Neuronal stem cell (in vitro differentiated cells): ENCODE data around the gene CCDC93.
A peak's percentile ranks its signal among the peaks of the same experiment; 100 is the strongest.

Experiments
- DNase-seq: peaks from one replicate; pipeline ENCODE4 v3.0.0-alpha.2; 2013; ENCODE audit warnings: low spot score
- H2AFZ ChIP-seq: one replicate; pipeline ENCODE4 v1.6.1; 2013; ENCODE audit warnings: mild to moderate bottlenecking, low read length, inconsistent platforms
- H2AK5ac ChIP-seq: 2 replicates; pipeline ENCODE4 v1.6.1; 2013; ENCODE audit warnings: low read depth, mild to moderate bottlenecking, inconsistent platforms, low read length, moderate library complexity, mixed read lengths
- H2BK120ac ChIP-seq: 2 replicates; pipeline ENCODE4 v1.6.1; 2013; ENCODE audit warnings: low read depth, mild to moderate bottlenecking, inconsistent platforms, low read length, moderate library complexity, mixed read lengths
- H2BK12ac ChIP-seq: one replicate; pipeline ENCODE4 v1.6.1; 2013; ENCODE audit warnings: low read length, inconsistent platforms
- H2BK15ac ChIP-seq: 2 replicates; pipeline ENCODE4 v1.6.1; 2013; ENCODE audit warnings: mild to moderate bottlenecking, low read length, inconsistent platforms, mixed read lengths
- H2BK5ac ChIP-seq: one replicate; pipeline ENCODE4 v1.6.1; 2013; ENCODE audit warnings: inconsistent platforms, mild to moderate bottlenecking, low read length, moderate library complexity
- H3K14ac ChIP-seq: one replicate; pipeline ENCODE4 v1.6.1; 2013; ENCODE audit warnings: low read length, inconsistent platforms
- H3K18ac ChIP-seq: 2 replicates; pipeline ENCODE4 v1.6.1; 2013; ENCODE audit warnings: low read length, inconsistent platforms
- H3K23ac ChIP-seq: 2 replicates; pipeline ENCODE4 v1.6.1; 2013; ENCODE audit warnings: low read depth, mild to moderate bottlenecking, mixed read lengths, low read length, inconsistent platforms; ENCODE audit not compliant: poor library complexity
- H3K27ac ChIP-seq: replicated peaks from 3 replicates; pipeline ENCODE4 v1.5.1; 2013; ENCODE audit warnings: low read length, inconsistent platforms
- H3K27me3 ChIP-seq, 3 experiments: 2 replicates each; pipeline ENCODE4 v1.6.1; 2013; ENCODE audit warnings: low read length in 3 of 3, mild to moderate bottlenecking in 2 of 3, inconsistent platforms in 1 of 3, low read depth in 1 of 3, mixed read lengths in 1 of 3, moderate library complexity in 1 of 3; ENCODE audit not compliant: control insufficient read depth in 3 of 3, insufficient read depth in 3 of 3
- H3K36me3 ChIP-seq, 2 donors: replicated peaks in 1 of 2; 2 replicates each; pipeline ENCODE4 v1.6.1; 2013; ENCODE audit warnings: low read length in 2 of 2; ENCODE audit not compliant: control insufficient read depth in 2 of 2, insufficient read depth in 2 of 2
- H3K4ac ChIP-seq: 2 replicates; pipeline ENCODE4 v1.6.1; 2013; ENCODE audit warnings: inconsistent platforms, mild to moderate bottlenecking, low read length, moderate library complexity
- H3K4me1 ChIP-seq, 2 donors: 1 replicate in 1 of 2; 2 replicates in 1 of 2; pipeline ENCODE4 v1.6.1; 2013; ENCODE audit warnings: low read length in 2 of 2, low read depth in 1 of 2; ENCODE audit not compliant: control insufficient read depth in 2 of 2, insufficient read depth in 1 of 2
- H3K4me2 ChIP-seq: one replicate; pipeline ENCODE4 v1.6.1; 2013; ENCODE audit warnings: mild to moderate bottlenecking, low read length, inconsistent platforms; ENCODE audit not compliant: insufficient read depth, poor library complexity, severe bottlenecking
- H3K4me3 ChIP-seq, 2 donors: 2 replicates each; pipeline ENCODE4 v1.5.1; 2013; ENCODE audit warnings: low read length in 2 of 2, mild to moderate bottlenecking in 2 of 2, inconsistent platforms in 1 of 2, moderate library complexity in 1 of 2
- H3K79me1 ChIP-seq: one replicate; pipeline ENCODE4 v1.6.1; 2013; ENCODE audit warnings: low read depth, mild to moderate bottlenecking, inconsistent platforms, low read length, moderate library complexity
- H3K9ac ChIP-seq: one replicate; pipeline ENCODE4 v1.6.1; 2013; ENCODE audit warnings: mild to moderate bottlenecking, low read depth, low read length, inconsistent platforms; ENCODE audit not compliant: poor library complexity
- H3K9me3 ChIP-seq, 2 donors: replicated peaks in 1 of 2; 2 replicates each; pipeline versions ENCODE3 to v1.6.1; 2013; ENCODE audit warnings: low read length in 2 of 2, mild to moderate bottlenecking in 2 of 2, inconsistent platforms in 1 of 2, low read depth in 1 of 2, mixed read lengths in 1 of 2, moderate library complexity in 1 of 2; ENCODE audit not compliant: control insufficient read depth in 2 of 2, insufficient read depth in 1 of 2
- H4K8ac ChIP-seq: one replicate; pipeline ENCODE4 v1.6.1; 2013; ENCODE audit warnings: low read depth, mild to moderate bottlenecking, inconsistent platforms, low read length, moderate library complexity
- H4K91ac ChIP-seq: one replicate; pipeline ENCODE4 v1.6.1; 2013; ENCODE audit warnings: low read length, low read depth, mild to moderate bottlenecking, inconsistent platforms; ENCODE audit not compliant: poor library complexity
- WGBS, 2 donors: extraction: QIAGEN DNeasy Blood & Tissue Kit; methylation state at CpG; one replicate each; pipeline ENCODE4 v1.1.7; 2013; ENCODE audit warnings: missing lambda C conversion rate in 2 of 2, mixed read lengths in 1 of 2; ENCODE audit not compliant: insufficient read length in 2 of 2, insufficient replicate concordance in 1 of 2; ENCODE audit errors: extremely low coverage in 2 of 2; 5-methylcytosine and 5-hydroxymethylcytosine counted together

Gene CCDC93

GRCh38 chr2:118055512-118056164 lies 41.8 kb upstream of the CCDC93 start:
- peaks cover 0 to 7% of the 10 kb centered on the region in 2 donors for H3K4me1 ChIP-seq
- DNase-seq: no peak
- WGBS, 2 donors: no CpG with 5 or more reads among the region's 10 CpGs

DNA sequence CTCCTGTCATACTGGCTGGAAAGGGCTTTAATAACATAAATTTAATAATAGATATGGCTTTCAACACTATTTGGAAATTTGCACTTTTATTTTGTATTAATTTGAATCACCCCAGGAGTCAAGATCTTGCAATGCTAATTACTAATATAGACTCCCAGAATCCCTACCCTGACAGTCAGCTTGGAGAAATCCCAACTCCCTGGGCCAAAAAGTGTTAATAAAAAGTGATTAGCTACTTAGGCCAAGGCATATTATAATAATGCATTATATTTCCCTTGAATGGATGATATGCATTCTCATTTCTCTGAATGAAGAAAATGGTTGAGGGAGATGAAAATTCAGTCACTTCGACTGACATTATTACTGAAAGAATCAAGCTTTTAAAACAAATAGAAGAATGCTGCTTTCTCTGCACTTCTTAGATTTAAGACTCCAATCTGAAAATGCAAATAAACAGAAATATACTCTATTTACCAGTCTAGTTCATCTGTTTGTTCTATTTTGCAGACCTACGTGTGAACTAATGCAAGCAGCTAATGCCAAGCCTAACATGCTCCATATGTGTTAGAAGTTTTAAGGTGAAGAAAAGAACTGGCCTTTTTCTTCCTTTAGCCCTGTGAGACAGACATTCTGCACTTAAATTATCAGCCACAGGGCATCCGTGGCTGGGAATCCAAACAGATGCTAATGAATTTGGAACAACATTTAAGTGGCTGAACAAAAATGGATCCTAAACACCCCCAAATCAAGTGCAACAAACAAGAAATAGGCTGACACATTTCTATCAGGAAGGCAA lies 40.5 kb upstream of the CCDC93 start:
- H3K23ac ChIP-seq: no peak overlapping the region
- H2BK15ac ChIP-seq: no peak overlapping the region
- no peak overlapping the region for H3K9ac ChIP-seq
- H2BK120ac ChIP-seq: no peak overlapping the region
- no peaks in the 10 kb centered on the region for H3K9me3 ChIP-seq
- H4K91ac ChIP-seq: no peak overlapping the region
- no peak overlapping the region for H2BK5ac ChIP-seq
- no peak overlapping the region for H3K4ac ChIP-seq
- H3K36me3 ChIP-seq: no peaks in the 10 kb centered on the region
- H3K4me2 ChIP-seq: no peak overlapping the region
- peaks cover 0 to 65% (median 0%) of the 10 kb centered on the region in 3 experiments for H3K27me3 ChIP-seq
- H3K18ac ChIP-seq: no peak overlapping the region
- no peak overlapping the region for H3K27ac ChIP-seq
- H2AFZ ChIP-seq: no peak overlapping the region
- no peak overlapping the region for H3K14ac ChIP-seq
- H3K4me3 ChIP-seq: no peak overlapping the region
- no peak overlapping the region for H2BK12ac ChIP-seq
- no peaks in the 10 kb centered on the region for H3K79me1 ChIP-seq
- no peak for DNase-seq
- peaks cover 0 to 8% of the 10 kb centered on the region in 2 donors for H3K4me1 ChIP-seq
- WGBS, 2 donors: no CpG with 5 or more reads among the region's 3 CpGs
- no peak overlapping the region for H2AK5ac ChIP-seq
- H4K8ac ChIP-seq: no peak overlapping the region

More at GRCh38 chr2:118055512-118056164, 41.8 kb upstream of the CCDC93 start:
- H3K4me3 ChIP-seq: no peak overlapping the region
- H3K18ac ChIP-seq: no peak overlapping the region
- H3K79me1 ChIP-seq: no peaks in the 10 kb centered on the region
- no peak overlapping the region for H4K8ac ChIP-seq
- H3K36me3 ChIP-seq: no peaks in the 10 kb centered on the region
- no peak overlapping the region for H3K4ac ChIP-seq
- no peak overlapping the region for H3K4me2 ChIP-seq
- no peak overlapping the region for H2BK5ac ChIP-seq
- H3K27me3 ChIP-seq: peaks cover 0 to 65% (median 0%) of the 10 kb centered on the region in 3 experiments
- no peak overlapping the region for H2AFZ ChIP-seq
- H2AK5ac ChIP-seq: peak overlapping the region; percentile 33
- no peaks in the 10 kb centered on the region for H3K9me3 ChIP-seq
- no peak overlapping the region for H3K23ac ChIP-seq
- H3K27ac ChIP-seq: no peak overlapping the region
- H4K91ac ChIP-seq: no peak overlapping the region
- no peak overlapping the region for H3K9ac ChIP-seq
- H2BK15ac ChIP-seq: no peak overlapping the region
- no peak overlapping the region for H3K14ac ChIP-seq
- H2BK12ac ChIP-seq: no peak overlapping the region
- H2BK120ac ChIP-seq: no peak overlapping the region

GRCh38 chr2:118053681-118054080 lies 39.8 kb upstream of the CCDC93 start:
- Histone ChIP-seq H2BK15ac (no peak overlapping the region), H3K18ac (no peak overlapping the region), H4K8ac (no peak overlapping the region), H3K36me3 (no peaks in the 10 kb centered on the region), H3K4me2 (no peak overlapping the region), H2BK120ac (no peak overlapping the region), H3K4ac (no peak overlapping the region), H2BK12ac (no peak overlapping the region), H3K27me3 (peaks cover 0 to 60% (median 0%) of the 10 kb centered on the region in 3 experiments), H3K4me3 (no peak overlapping the region), H2BK5ac (no peak overlapping the region), H3K9me3 (no peaks in the 10 kb centered on the region), H3K79me1 (no peaks in the 10 kb centered on the region), H2AFZ (no peak overlapping the region), H4K91ac (no peak overlapping the region), H2AK5ac (no peak overlapping the region), H3K23ac (no peak overlapping the region), H3K27ac (no peak overlapping the region), H3K14ac (no peak overlapping the region), H3K9ac (no peak overlapping the region), H3K4me1 (peaks cover 0 to 8% of the 10 kb centered on the region in 2 donors)
- WGBS, 2 donors: no CpG with 5 or more reads among the region's 7 CpGs
- no peak for DNase-seq

DNA sequence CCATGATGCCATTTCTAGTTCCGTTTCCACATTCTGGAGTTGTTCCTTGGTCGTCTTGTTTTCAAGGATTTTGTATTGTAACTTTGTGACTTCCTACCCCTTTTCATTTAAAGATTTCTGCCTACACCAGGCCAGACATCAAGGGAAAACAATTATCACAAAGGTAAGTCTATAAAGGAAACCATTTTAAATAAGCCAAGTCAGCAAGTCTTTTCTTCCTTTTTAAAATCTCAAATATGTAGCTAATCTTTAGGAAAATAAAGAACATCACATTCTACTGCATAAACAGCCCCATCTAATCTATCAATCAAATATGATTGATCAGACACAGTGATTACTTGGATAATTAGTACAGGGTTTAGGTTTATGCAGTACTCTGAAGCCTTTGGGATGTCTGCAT lies 38.6 kb upstream of the CCDC93 start:
- no CpG with 5 or more reads among the region's 2 CpGs for WGBS, 2 donors

More for the DNA sequence above, 38.6 kb upstream of the CCDC93 start:
- Histone ChIP-seq H3K4me1 (peaks cover 0 to 8% of the 10 kb centered on the region in 2 donors), H3K4ac (no peak overlapping the region), H3K23ac (no peak overlapping the region), H2AK5ac (no peak overlapping the region), H2BK5ac (no peak overlapping the region), H2BK12ac (no peak overlapping the region), H3K9me3 (no peaks in the 10 kb centered on the region), H3K14ac (no peak overlapping the region), H2BK120ac (no peak overlapping the region), H2BK15ac (no peak overlapping the region), H3K4me2 (no peak overlapping the region), H3K27ac (no peak overlapping the region), H3K36me3 (no peaks in the 10 kb centered on the region), H3K27me3 (peaks cover 0 to 60% (median 0%) of the 10 kb centered on the region in 3 experiments), H4K91ac (no peak overlapping the region), H3K4me3 (no peak overlapping the region), H4K8ac (no peak overlapping the region), H3K18ac (no peak overlapping the region), H2AFZ (no peak overlapping the region), H3K79me1 (no peaks in the 10 kb centered on the region), H3K9ac (no peak overlapping the region)
- no peak for DNase-seq
